Esophagus muscularis mucosa (tissue), 4 donors: ENCODE results near the gene MAPK8IP2. TPM values are rescaled to one million over a fixed set of nuclear protein-coding genes. Genes with fewer than 3 reads are reported as not detected.
"Not testable (repeated sequence)": the region's sequence is repeated elsewhere in the genome, so short reads cannot be mapped to it uniquely, and the experiment has no call there.

Experiments
- DNase-seq: peaks from one replicate; pipeline ENCODE4 v3.0.0-alpha.2; 2017; ENCODE audit errors: extremely low spot score
- H3K27ac ChIP-seq, 4 donors: fragments of 200-600 bp; sonication (generic); replicated peaks in 1 of 4; 1 replicate in 3 of 4; 2 replicates in 1 of 4; pipeline ENCODE4 v1.5.1; 2016 to 2019; ENCODE audit warnings: mild to moderate bottlenecking in 1 of 4
- H3K27me3 ChIP-seq, 4 donors: fragments of 200-600 bp; sonication (generic); one replicate each; pipeline versions ENCODE4 v1.5.1 to v1.6.0; 2016 to 2019
- H3K36me3 ChIP-seq, 4 donors: fragments of 200-600 bp; sonication (generic); one replicate each; pipeline ENCODE4 v1.5.1; 2016 to 2019
- H3K4me1 ChIP-seq, 4 donors: fragments of 200-600 bp; sonication (generic); one replicate each; pipeline ENCODE4 v1.5.1; 2016 to 2019
- H3K4me3 ChIP-seq, 4 donors: fragments of 200-600 bp; sonication (generic); 1 replicate in 2 of 4; 2 replicates in 2 of 4; pipeline ENCODE4 v1.5.1; 2016 to 2019; ENCODE audit warnings: mild to moderate bottlenecking in 4 of 4, moderate library complexity in 1 of 4
- H3K9me3 ChIP-seq, 4 donors: fragments of 200-600 bp; sonication (generic); 1 replicate in 3 of 4; 2 replicates in 1 of 4; pipeline ENCODE4 v1.5.1; 2016 to 2019
- EP300 ChIP-seq: sonication (generic); formaldehyde crosslinking; IDR thresholded peaks from one replicate; pipeline ENCODE4 v1.6.1; 2017; ENCODE audit warnings: antibody characterized with exemption
- POLR2A ChIP-seq: fragments of 450-650 bp; IDR thresholded peaks from one replicate; pipeline ENCODE4 v1.6.1; 2017; ENCODE audit warnings: antibody characterized with exemption, moderate library complexity, mild to moderate bottlenecking, low read depth
- POLR2AphosphoS5 ChIP-seq, 2 donors: sonication (generic); formaldehyde crosslinking; IDR thresholded peaks; one replicate each; pipeline ENCODE4 v1.6.1; 2017; ENCODE audit warnings: antibody characterized with exemption in 2 of 2
- WGBS: methylation state at CpG from one replicate; pipeline ENCODE4 v1.1.5; 2018; 5-methylcytosine and 5-hydroxymethylcytosine counted together
- intact Hi-C: fragments of 100-400 bp; cut with DNase I; formaldehyde crosslinking; loops from one replicate; pipeline ENCODE4 v1.15.1; 2023
- total RNA-seq, 4 donors: library from RNA; depleted of rRNA; stranded (reverse); fragments of >200 nt; gene quantifications; one replicate each; pipeline versions ENCODE4 v1.1.0 to v1.2.1, GENCODE V29; 2016
- TF ChIP-seq, protein P1 (sequence below), 3 experiments: fragments of 200-600 bp in 2 of 3; fragments of 450-650 bp in 1 of 3; sonication (generic) in 2 of 3; IDR thresholded peaks; one replicate each; pipeline ENCODE4 v1.5.1; 2017 to 2019; ENCODE audit warnings: antibody characterized with exemption in 3 of 3, mild to moderate bottlenecking in 2 of 3, moderate library complexity in 1 of 3

Gene MAPK8IP2
- total RNA-seq, 4 donors from 2014 or later: 1.2 to 4.2 (median 3.4) TPM

DNA sequence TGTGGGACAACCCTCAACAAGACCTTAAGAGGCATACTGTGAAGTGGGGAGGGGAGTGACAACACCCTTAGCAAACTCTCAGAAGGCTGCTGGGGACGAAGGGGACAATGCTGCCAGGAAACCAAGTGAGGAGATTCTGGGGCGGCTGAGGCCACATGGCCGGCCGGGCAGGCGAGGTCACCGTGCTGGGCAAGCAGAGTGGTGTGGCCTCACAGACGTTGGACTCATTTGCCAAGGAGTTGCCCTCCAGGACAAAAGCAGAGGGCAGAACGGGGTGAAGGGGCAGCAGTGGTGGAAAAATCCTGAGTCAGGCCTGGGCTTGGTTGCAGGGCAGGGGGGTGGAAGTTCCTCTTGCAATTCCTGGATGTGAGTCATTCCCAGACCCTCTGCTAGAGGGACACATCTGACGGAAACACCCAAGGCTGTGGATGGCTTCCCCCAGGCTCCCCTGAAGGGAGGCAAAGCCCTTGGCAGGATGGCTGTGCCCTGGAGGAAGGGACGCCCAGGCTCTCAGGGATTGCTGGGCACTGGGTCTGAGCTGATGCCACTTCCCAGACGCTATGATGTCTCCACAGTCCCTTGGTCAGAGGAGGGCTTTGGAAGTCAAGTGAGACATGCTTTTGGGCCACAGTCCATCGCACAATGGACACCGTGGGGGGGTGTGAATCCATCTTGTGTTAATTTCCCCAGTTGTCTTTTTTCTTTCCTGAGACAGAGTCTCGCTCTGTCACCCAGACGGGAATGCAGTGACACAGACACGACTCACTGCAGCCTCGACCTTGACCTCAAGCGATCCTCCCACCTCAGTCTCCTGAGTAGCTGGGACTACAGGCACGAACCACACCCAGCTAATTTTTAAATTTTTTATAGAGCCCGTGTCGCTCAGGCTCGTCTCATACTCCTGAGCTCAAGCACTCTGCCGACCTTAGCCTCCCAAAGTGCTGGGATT is 55.8 kb downstream of the MAPK8IP2 start:
- WGBS: 66% methylated on average over 23 of the region's 23 CpGs

GRCh38 chr22:50657925-50658324 is 57.3 kb downstream of the MAPK8IP2 start:
- intact Hi-C loops: no loop called here
- H3K4me1 ChIP-seq: peaks cover 0 to 14% (median 4%) of the 10 kb centered on the region in 4 donors
- H3K27ac ChIP-seq: no peak overlapping the region
- H3K27me3 ChIP-seq: peaks cover 0 to 54% (median 0%) of the 10 kb centered on the region in 4 donors
- no peaks in the 10 kb centered on the region for H3K36me3 ChIP-seq
- TF ChIP-seq POLR2AphosphoS5 (IDR thresholded peaks at IDR 0.05): peak in 1 of 2 donors; percentile 17
- TF ChIP-seq EP300: no peak
- DNase-seq: no peak
- no peaks in the 10 kb centered on the region for H3K9me3 ChIP-seq
- 71% methylated on average over 4 of the region's 4 CpGs for WGBS
- H3K4me3 ChIP-seq: no peak overlapping the region

More for the DNA sequence above, 55.8 kb downstream of the MAPK8IP2 start:
- DNase-seq: no peak
- H3K4me1 ChIP-seq: peaks cover 0 to 14% (median 4%) of the 10 kb centered on the region in 4 donors
- H3K36me3 ChIP-seq: no peaks in the 10 kb centered on the region
- no peaks in the 10 kb centered on the region for H3K9me3 ChIP-seq
- peak overlapping the region in 3 of 4 donors; percentile 41 to 62 (median 52) for H3K27ac ChIP-seq
- no peak overlapping the region for H3K4me3 ChIP-seq
- H3K27me3 ChIP-seq: peaks cover 0 to 54% (median 0%) of the 10 kb centered on the region in 4 donors
- TF ChIP-seq, protein P1, sequence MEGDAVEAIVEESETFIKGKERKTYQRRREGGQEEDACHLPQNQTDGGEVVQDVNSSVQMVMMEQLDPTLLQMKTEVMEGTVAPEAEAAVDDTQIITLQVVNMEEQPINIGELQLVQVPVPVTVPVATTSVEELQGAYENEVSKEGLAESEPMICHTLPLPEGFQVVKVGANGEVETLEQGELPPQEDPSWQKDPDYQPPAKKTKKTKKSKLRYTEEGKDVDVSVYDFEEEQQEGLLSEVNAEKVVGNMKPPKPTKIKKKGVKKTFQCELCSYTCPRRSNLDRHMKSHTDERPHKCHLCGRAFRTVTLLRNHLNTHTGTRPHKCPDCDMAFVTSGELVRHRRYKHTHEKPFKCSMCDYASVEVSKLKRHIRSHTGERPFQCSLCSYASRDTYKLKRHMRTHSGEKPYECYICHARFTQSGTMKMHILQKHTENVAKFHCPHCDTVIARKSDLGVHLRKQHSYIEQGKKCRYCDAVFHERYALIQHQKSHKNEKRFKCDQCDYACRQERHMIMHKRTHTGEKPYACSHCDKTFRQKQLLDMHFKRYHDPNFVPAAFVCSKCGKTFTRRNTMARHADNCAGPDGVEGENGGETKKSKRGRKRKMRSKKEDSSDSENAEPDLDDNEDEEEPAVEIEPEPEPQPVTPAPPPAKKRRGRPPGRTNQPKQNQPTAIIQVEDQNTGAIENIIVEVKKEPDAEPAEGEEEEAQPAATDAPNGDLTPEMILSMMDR (IDR thresholded peaks at IDR 0.05): no peak
- peak; percentile 57 to 64 for TF ChIP-seq POLR2AphosphoS5 (IDR thresholded peaks at IDR 0.05)
- no peak for TF ChIP-seq EP300
- no peak for TF ChIP-seq POLR2A
- intact Hi-C loops: no loop called here

GRCh38 chr22:50659711-50660110 is 59.1 kb downstream of the MAPK8IP2 start:
- 91% methylated on average over 7 of the region's 7 CpGs for WGBS

GRCh38 chr22:50660306-50660705 is 59.7 kb downstream of the MAPK8IP2 start:
- no peaks in the 10 kb centered on the region for H3K36me3 ChIP-seq
- intact Hi-C loops: no loop called here
- no peaks in the 10 kb centered on the region for H3K9me3 ChIP-seq
- peaks cover 0 to 14% (median 4%) of the 10 kb centered on the region in 4 donors for H3K4me1 ChIP-seq
- no peak overlapping the region for H3K27ac ChIP-seq
- H3K27me3 ChIP-seq: peaks cover 0 to 42% (median 0%) of the 10 kb centered on the region in 4 donors
- no peak overlapping the region for H3K4me3 ChIP-seq
- DNase-seq: no peak
- TF ChIP-seq POLR2A: no peak
- no peak for TF ChIP-seq POLR2AphosphoS5 (IDR thresholded peaks at IDR 0.05)
- TF ChIP-seq, protein P1 (IDR thresholded peaks at IDR 0.05): no peak
- TF ChIP-seq EP300: no peak

More at GRCh38 chr22:50659711-50660110, 59.1 kb downstream of the MAPK8IP2 start:
- H3K4me3 ChIP-seq, H3K27ac ChIP-seq, H3K36me3 ChIP-seq, intact Hi-C loops, DNase-seq, H3K9me3 ChIP-seq: not testable (repeated sequence)
- H3K4me1 ChIP-seq: peaks cover 0 to 14% (median 4%) of the 10 kb centered on the region in 4 donors
- H3K27me3 ChIP-seq: peaks cover 0 to 48% (median 0%) of the 10 kb centered on the region in 4 donors

Other genes with a start within 250 kb of the MAPK8IP2 start
- gene SBF1, start 125.8 kb upstream of the MAPK8IP2 start, total RNA-seq: 100 to 1,000 TPM in 2 of 4 donors, 10 to 100 TPM in 2; 56.1 to 121 (median 86.9) TPM
- under 1 TPM in 1 of 4 donors, not detected in 3; under 0.01 TPM for gene ADM2, start 119.2 kb upstream of the MAPK8IP2 start, total RNA-seq
- gene MIOX, start 113.9 kb upstream of the MAPK8IP2 start, total RNA-seq: not detected
- gene LMF2, start 93.1 kb upstream of the MAPK8IP2 start, total RNA-seq: 10 to 100 TPM; 34.9 to 67.1 (median 46.8) TPM
- 10 to 100 TPM; 30.3 to 44.6 (median 41.7) TPM for gene NCAPH2, start 92.6 kb upstream of the MAPK8IP2 start, total RNA-seq
- gene SCO2, start 75.2 kb upstream of the MAPK8IP2 start, total RNA-seq: 1 to 10 TPM in 2 of 4 donors, not detected in 2; 3.1 to 5.1 TPM
- 10 to 100 TPM; 27.4 to 79.2 (median 35.9) TPM for gene TYMP, start 70.8 kb upstream of the MAPK8IP2 start, total RNA-seq
- under 1 TPM in 1 of 4 donors, not detected in 3; 0.17 TPM for gene KLHDC7B, start 54.9 kb upstream of the MAPK8IP2 start, total RNA-seq
- gene SYCE3, start 37.9 kb upstream of the MAPK8IP2 start, total RNA-seq: not detected
- gene CPT1B, start 22.4 kb upstream of the MAPK8IP2 start, total RNA-seq: 10 to 100 TPM in 2 of 4 donors, 1 to 10 TPM in 2; 5.0 to 19.6 (median 14.6) TPM
- gene CHKB, start 17.9 kb upstream of the MAPK8IP2 start, total RNA-seq: 10 to 100 TPM; 20.7 to 43.5 (median 33.0) TPM
- 10 to 100 TPM; 24.5 to 49.4 (median 28.8) TPM for gene ARSA, start 27.4 kb downstream of the MAPK8IP2 start, total RNA-seq
- gene SHANK3, start 72.0 kb downstream of the MAPK8IP2 start, total RNA-seq: 10 to 100 TPM in 3 of 4 donors, 1 to 10 TPM in 1; 7.0 to 21.1 (median 16.0) TPM
- under 1 TPM in 2 of 4 donors, not detected in 2; 0.42 to 0.46 TPM for gene ACR, start 137.4 kb downstream of the MAPK8IP2 start, total RNA-seq
- 10 to 100 TPM in 3 of 4 donors, 1 to 10 TPM in 1; 9.9 to 18.3 (median 12.4) TPM for gene RABL2B, start 182.8 kb downstream of the MAPK8IP2 start, total RNA-seq